Upper lobe of left lung (tissue), 6 donors: ENCODE results near the gene AMPD3. TPM values are rescaled to one million over a fixed set of nuclear protein-coding genes. Genes with fewer than 3 reads are reported as not detected.

Source experiments
- ATAC-seq, 2 donors: fragments of 200-7000 bp; cut with Tn5 transposase; one replicate each; pipeline ENCODE4 v1.9.1; 2022; ENCODE audit warnings: mild to moderate bottlenecking in 2 of 2, moderate library complexity in 2 of 2; ENCODE audit not compliant: low FRiP score in 2 of 2
- DNase-seq, 2 donors: peaks; one replicate each; pipeline ENCODE4 v3.0.0-alpha.2; 2019 to 2020
- H3K27ac ChIP-seq, 4 donors: fragments of 200-600 bp; sonication (generic); one replicate each; pipeline ENCODE4 v1.5.1; 2016 to 2019
- H3K27me3 ChIP-seq, 4 donors: fragments of 200-600 bp; sonication (generic); one replicate each; pipeline ENCODE4 v1.5.1; 2017 to 2019
- H3K36me3 ChIP-seq, 4 donors: fragments of 200-600 bp; sonication (generic); one replicate each; pipeline ENCODE4 v1.5.1; 2016 to 2019
- H3K4me1 ChIP-seq, 4 donors: fragments of 200-600 bp; sonication (generic); one replicate each; pipeline ENCODE4 v1.5.1; 2018 to 2019
- H3K4me3 ChIP-seq, 4 donors: fragments of 200-600 bp; sonication (generic); one replicate each; pipeline ENCODE4 v1.5.1; 2017 to 2019; ENCODE audit warnings: mild to moderate bottlenecking in 2 of 4, moderate library complexity in 1 of 4
- H3K9me3 ChIP-seq, 4 donors: fragments of 200-600 bp; sonication (generic); one replicate each; pipeline ENCODE4 v1.5.1; 2018 to 2019
- CTCF ChIP-seq, 6 experiments: fragments of 450-650 bp in 4 of 6; fragments of 200-600 bp in 2 of 6; sonication (generic) in 2 of 6; IDR thresholded peaks; one replicate each; pipeline ENCODE4 v1.5.1; 2016 to 2019; ENCODE audit warnings: antibody characterized with exemption in 6 of 6
- EP300 ChIP-seq, 4 donors: sonication (generic); formaldehyde crosslinking; IDR thresholded peaks; one replicate each; pipeline ENCODE4 v1.5.1; 2017; ENCODE audit warnings: antibody characterized with exemption in 4 of 4, control low read depth in 2 of 4
- POLR2A ChIP-seq, 4 donors: fragments of 450-650 bp; IDR thresholded peaks; one replicate each; pipeline ENCODE4 v1.5.1; 2016 to 2017; ENCODE audit warnings: antibody characterized with exemption in 4 of 4, mild to moderate bottlenecking in 2 of 4
- POLR2AphosphoS5 ChIP-seq, 2 donors: sonication (generic); formaldehyde crosslinking; IDR thresholded peaks; one replicate each; pipeline ENCODE4 v1.5.1; 2017; ENCODE audit warnings: antibody characterized with exemption in 2 of 2
- WGBS, 2 donors: methylation state at CpG; one replicate each; pipeline ENCODE4 v1.1.5; 2017 to 2018; 5-methylcytosine and 5-hydroxymethylcytosine counted together
- total RNA-seq, 6 donors: library from RNA; depleted of rRNA in 4 of 6; stranded (reverse); fragments of >200 nt in 4 of 6; gene quantifications; one replicate each; pipeline versions ENCODE4 v1.1.0 to v1.2.1, GENCODE V29; 2016 to 2021
- donor health status: DM: no; HTN: no; CAD: no; lungs with moderate emphysema.
- donor health status: DM: no; HTN: yes; CAD: no; lungs with severe emphysema.

AMPD3 gene
- total RNA-seq, 6 donors from 2014 or later = 5.4 to 49.2 (median 9.3) TPM

DNA sequence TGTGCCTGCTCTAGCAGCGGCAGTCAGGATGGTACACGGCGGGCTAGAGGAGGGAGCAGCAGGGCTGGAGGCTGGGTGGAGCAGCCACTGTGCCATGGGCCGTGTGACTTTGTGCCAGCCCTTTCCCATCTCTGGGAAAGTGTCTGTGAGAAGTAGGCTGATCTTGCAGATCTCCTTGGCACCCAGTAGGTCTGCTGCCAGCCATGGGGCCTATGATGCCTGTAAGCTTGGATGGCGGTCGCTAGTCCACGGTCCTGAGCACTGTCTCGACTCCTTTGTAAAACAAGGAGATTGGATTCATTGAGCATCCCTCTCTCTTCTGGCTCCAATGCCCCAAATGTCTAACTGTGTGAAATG lies 22.6 kb downstream of the AMPD3 start:
- ATAC-seq = no peak
- Histone ChIP-seq H3K27ac (no peak overlapping the region), H3K36me3 (peaks cover 0 to 11% (median 5%) of the 10 kb centered on the region in 4 donors), H3K27me3 (no peaks in the 10 kb centered on the region), H3K9me3 (no peaks in the 10 kb centered on the region), H3K4me1 (no peaks in the 10 kb centered on the region), H3K4me3 (no peak overlapping the region)
- DNase-seq = peak in 1 of 2 donors; percentile 18
- no peak for TF ChIP-seq POLR2AphosphoS5 (IDR thresholded peaks at IDR 0.05)
- no peak for TF ChIP-seq EP300 (IDR thresholded peaks at IDR 0.05)
- WGBS, 2 donors = 94 to 100% methylated on average over 4 to 8 of the region's 8 CpGs

DNA sequence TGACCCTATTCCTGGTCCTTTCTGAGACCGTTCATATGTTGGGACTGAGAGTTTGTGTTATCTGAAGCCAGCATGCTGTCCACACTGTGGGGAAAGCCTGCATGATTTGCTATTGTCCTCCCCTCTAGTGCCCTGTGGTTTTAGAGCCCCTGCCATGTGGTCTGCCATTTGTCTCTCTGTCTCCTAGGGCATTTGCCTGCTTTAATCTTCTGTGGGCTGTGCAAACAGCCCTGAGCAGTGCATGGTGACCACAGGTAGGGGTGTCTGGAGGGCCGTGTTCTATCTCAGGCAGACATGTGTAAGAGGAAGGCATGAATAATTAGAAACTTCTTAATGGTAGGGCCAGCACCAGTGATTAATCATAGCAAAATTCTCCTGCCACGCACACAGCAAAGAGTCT lies 23.0 kb downstream of the AMPD3 start:
- 75 to 100% methylated on average over 3 of the region's 3 CpGs for WGBS, 2 donors
- Histone ChIP-seq H3K4me3 (no peak overlapping the region), H3K27me3 (no peaks in the 10 kb centered on the region), H3K27ac (no peak overlapping the region), H3K36me3 (peaks cover 0 to 11% (median 5%) of the 10 kb centered on the region in 4 donors), H3K9me3 (no peaks in the 10 kb centered on the region), H3K4me1 (no peaks in the 10 kb centered on the region)
- no peak for TF ChIP-seq POLR2A (IDR thresholded peaks at IDR 0.05)
- no peak for TF ChIP-seq CTCF (IDR thresholded peaks at IDR 0.05)
- TF ChIP-seq EP300 (IDR thresholded peaks at IDR 0.05) = no peak
- no peak for TF ChIP-seq POLR2AphosphoS5 (IDR thresholded peaks at IDR 0.05)
- DNase-seq (peak in 1 of 2 donors; percentile 2), ATAC-seq (no peak)

DNA sequence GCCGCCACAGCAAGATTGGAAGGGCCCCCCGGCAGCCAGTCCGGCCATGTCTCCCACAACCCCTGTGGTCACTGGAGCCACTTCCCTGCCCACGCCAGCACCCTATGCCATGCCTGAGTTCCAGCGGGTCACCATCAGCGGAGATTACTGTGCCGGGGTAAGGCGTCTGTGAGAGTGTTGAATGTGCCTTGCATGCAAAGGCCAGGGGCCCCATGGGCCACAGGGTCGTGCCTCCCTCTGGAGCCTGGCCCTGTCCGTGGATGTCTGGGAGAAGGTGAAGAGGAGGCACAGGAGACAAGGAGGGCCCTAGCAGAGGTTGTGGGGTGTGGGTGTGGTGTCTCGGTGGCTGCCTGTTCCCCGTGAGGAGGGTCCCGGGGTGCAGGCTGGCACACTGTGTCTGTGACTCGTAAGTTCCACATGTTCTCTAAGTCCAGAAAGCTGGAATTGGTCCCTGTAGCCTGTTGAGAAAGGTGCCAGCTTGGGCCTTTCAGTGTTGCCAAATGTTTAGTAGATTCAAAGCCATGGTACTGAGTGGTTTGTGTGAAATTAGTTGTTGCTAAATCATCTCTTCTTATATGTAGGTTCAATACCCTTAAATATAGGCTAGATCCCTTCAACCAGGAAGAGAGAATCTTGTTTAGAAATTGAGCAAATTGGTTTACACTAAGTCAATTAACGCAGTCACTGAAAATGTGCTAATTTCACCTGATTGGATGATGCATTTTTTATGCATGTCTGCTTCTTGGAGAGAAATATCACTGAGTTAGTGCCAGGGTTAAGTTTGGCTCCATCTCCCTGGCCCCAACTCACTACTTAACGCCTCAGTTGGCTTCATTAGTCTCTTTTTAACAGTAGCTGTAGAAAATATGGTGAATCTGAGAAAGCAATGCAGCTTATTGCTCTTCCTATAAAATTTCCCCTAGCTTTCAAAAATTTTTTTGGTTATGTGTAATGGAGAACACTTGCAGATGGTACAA lies 23.8 kb downstream of the AMPD3 start:
- WGBS, 2 donors = 93 to 96% methylated on average over 16 of the region's 16 CpGs
- H3K9me3 ChIP-seq = no peaks in the 10 kb centered on the region
- peak in 1 of 2 donors; percentile 9 for DNase-seq

DNA sequence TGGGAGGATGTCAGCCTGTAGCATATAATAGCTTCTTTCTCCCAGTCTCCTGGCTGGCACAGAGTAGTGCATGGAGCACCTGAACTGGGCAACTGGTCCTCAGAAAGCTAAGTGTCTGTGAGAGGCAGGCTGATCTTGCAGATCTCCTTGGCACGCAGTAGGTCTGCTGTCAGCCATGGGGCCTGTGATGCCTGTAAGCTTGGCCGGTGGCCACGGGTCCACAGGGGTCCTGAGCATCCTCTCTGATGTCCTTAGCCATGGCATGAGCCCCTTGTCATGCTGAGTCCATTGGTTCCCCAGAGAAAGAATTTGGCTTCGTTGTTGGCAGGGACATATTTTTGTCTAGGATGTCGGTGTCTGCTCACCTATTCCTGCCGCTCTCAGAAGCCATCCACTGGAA lies 25.0 kb downstream of the AMPD3 start:
- DNase-seq = no peak
- peaks cover 0 to 24% (median 9%) of the 10 kb centered on the region in 4 donors for H3K36me3 ChIP-seq

More for the DNA sequence above, 23.8 kb downstream of the AMPD3 start:
- H3K4me1 ChIP-seq = no peaks in the 10 kb centered on the region
- peaks cover 0 to 14% (median 7%) of the 10 kb centered on the region in 4 donors for H3K36me3 ChIP-seq
- ATAC-seq = no peak
- no peaks in the 10 kb centered on the region for H3K27me3 ChIP-seq
- TF ChIP-seq CTCF (IDR thresholded peaks at IDR 0.05) (no peak), POLR2AphosphoS5 (IDR thresholded peaks at IDR 0.05) (no peak), POLR2A (IDR thresholded peaks at IDR 0.05) (no peak), EP300 (IDR thresholded peaks at IDR 0.05) (no peak)
- H3K4me3 ChIP-seq = no peak overlapping the region
- no peak overlapping the region for H3K27ac ChIP-seq

More for the DNA sequence above, 25.0 kb downstream of the AMPD3 start:
- no peak for ATAC-seq
- no peak overlapping the region for H3K27ac ChIP-seq
- no peaks in the 10 kb centered on the region for H3K4me1 ChIP-seq
- 86 to 94% methylated on average over 6 of the region's 6 CpGs for WGBS, 2 donors
- H3K9me3 ChIP-seq = no peaks in the 10 kb centered on the region
- H3K4me3 ChIP-seq = no peak overlapping the region
- no peaks in the 10 kb centered on the region for H3K27me3 ChIP-seq
- TF ChIP-seq EP300 (IDR thresholded peaks at IDR 0.05) (no peak), POLR2AphosphoS5 (IDR thresholded peaks at IDR 0.05) (no peak), POLR2A (IDR thresholded peaks at IDR 0.05) (no peak), CTCF (IDR thresholded peaks at IDR 0.05) (no peak)
